Measurements from ENCODE around the gene SORBS1.

The SORBS1 gene

GRCh38 chr10:95566136-95566535 lies 5.0 kb upstream of the SORBS1 start:
- in situ Hi-C loops (cut with MboI; ENCODE audit: low sequenced_read_pairs): no loop called here

- in situ Hi-C loops (cut with MboI; ENCODE audit: low sequenced_read_pairs): no loop called here
Observed at GRCh38 chr10:95565336-95565735, 4.2 kb upstream of the SORBS1 start.

GRCh38 chr10:95564291-95564690 lies 3.1 kb upstream of the SORBS1 start:
- in situ Hi-C loops (cut with MboI; ENCODE audit: low sequenced_read_pairs): no loop called here

- in situ Hi-C loops (cut with MboI; ENCODE audit: low sequenced_read_pairs): no loop called here
Observed at GRCh38 chr10:95562341-95562965, 1.3 kb upstream of the SORBS1 start.

GRCh38 chr10:95561864-95562177 lies 650 bp upstream of the SORBS1 start:
- in situ Hi-C loops (cut with MboI; ENCODE audit: low sequenced_read_pairs): no loop called here

- in situ Hi-C loops (cut with MboI; ENCODE audit: low sequenced_read_pairs): no loop called here
Observed at GRCh38 chr10:95560278-95561176, 644 bp downstream of the SORBS1 start.

GRCh38 chr10:95559896-95560277 lies 1.3 kb downstream of the SORBS1 start:
- in situ Hi-C loops (cut with MboI; ENCODE audit: low sequenced_read_pairs): no loop called here

- in situ Hi-C loops (cut with MboI; ENCODE audit: low sequenced_read_pairs): no loop called here
Observed at GRCh38 chr10:95559471-95559870, 1.7 kb downstream of the SORBS1 start.

- in situ Hi-C loops (cut with MboI; ENCODE audit: low sequenced_read_pairs): no loop called here
Observed at GRCh38 chr10:95558593-95559320, 2.4 kb downstream of the SORBS1 start.

GRCh38 chr10:95556994-95557767 lies 4.0 kb downstream of the SORBS1 start:
- in situ Hi-C loops (cut with MboI; ENCODE audit: low sequenced_read_pairs): no loop called here

GRCh38 chr10:95553674-95554073 lies 7.5 kb downstream of the SORBS1 start:
- in situ Hi-C loops (cut with MboI; ENCODE audit: low sequenced_read_pairs): no loop called here

- in situ Hi-C loops (cut with MboI; ENCODE audit: low sequenced_read_pairs): no loop called here
Observed at GRCh38 chr10:95552679-95553342, 8.4 kb downstream of the SORBS1 start.

GRCh38 chr10:95550073-95550672 lies 11.0 kb downstream of the SORBS1 start:
- in situ Hi-C loops (cut with MboI; ENCODE audit: low sequenced_read_pairs): no loop called here

GRCh38 chr10:95547791-95548435 lies 13.3 kb downstream of the SORBS1 start:
- in situ Hi-C loops (cut with MboI; ENCODE audit: low sequenced_read_pairs): no loop called here

GRCh38 chr10:95547197-95547596 lies 14.0 kb downstream of the SORBS1 start:
- in situ Hi-C loops (cut with MboI; ENCODE audit: low sequenced_read_pairs): no loop called here

- in situ Hi-C loops (cut with MboI; ENCODE audit: low sequenced_read_pairs): no loop called here
Observed at GRCh38 chr10:95545981-95546380, 15.2 kb downstream of the SORBS1 start.

GRCh38 chr10:95544783-95545500 lies 16.2 kb downstream of the SORBS1 start:
- in situ Hi-C loops (cut with MboI; ENCODE audit: low sequenced_read_pairs): no loop called here

GRCh38 chr10:95543459-95543858 lies 17.7 kb downstream of the SORBS1 start:
- in situ Hi-C loops (cut with MboI; ENCODE audit: low sequenced_read_pairs): no loop called here

- in situ Hi-C loops (cut with MboI; ENCODE audit: low sequenced_read_pairs): no loop called here
Observed at GRCh38 chr10:95542761-95543160, 18.4 kb downstream of the SORBS1 start.
